Astrocyte (in vitro differentiated cells and primary cell): ENCODE measurements around the gene PYCARD.

Experiments used
- EZH2 ChIP-seq: IDR thresholded peaks from 2 replicates; pipeline ENCODE4 v1.6.1; 2012; ENCODE audit warnings: mild to moderate bottlenecking, low read length, inconsistent platforms; ENCODE audit not compliant: insufficient read depth
- TF ChIP-seq, protein P1 (sequence below): IDR thresholded peaks from 2 replicates; pipeline ENCODE4 v1.5.1; 2011; ENCODE audit warnings: low read depth, mild to moderate bottlenecking, inconsistent platforms, low read length, moderate library complexity; ENCODE audit not compliant: insufficient read depth

DNA sequence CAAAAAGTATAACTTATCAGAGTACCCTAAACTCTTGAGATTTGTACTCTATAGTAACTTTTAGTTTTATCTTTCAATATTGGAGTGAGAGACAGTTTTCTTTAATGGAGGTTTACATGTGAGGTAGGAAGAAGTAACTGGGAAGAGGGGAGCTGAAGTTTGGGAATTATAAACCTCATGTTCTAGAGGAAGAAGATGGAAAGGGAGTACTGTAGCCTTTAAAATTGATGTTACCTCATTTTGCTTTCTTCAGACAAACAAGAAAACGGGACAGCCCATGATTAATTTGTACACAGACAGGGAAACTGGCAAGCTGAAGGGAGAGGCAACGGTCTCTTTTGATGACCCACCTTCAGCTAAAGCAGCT is 13.2 kb downstream of the PYCARD start:
- TF ChIP-seq, protein P1, sequence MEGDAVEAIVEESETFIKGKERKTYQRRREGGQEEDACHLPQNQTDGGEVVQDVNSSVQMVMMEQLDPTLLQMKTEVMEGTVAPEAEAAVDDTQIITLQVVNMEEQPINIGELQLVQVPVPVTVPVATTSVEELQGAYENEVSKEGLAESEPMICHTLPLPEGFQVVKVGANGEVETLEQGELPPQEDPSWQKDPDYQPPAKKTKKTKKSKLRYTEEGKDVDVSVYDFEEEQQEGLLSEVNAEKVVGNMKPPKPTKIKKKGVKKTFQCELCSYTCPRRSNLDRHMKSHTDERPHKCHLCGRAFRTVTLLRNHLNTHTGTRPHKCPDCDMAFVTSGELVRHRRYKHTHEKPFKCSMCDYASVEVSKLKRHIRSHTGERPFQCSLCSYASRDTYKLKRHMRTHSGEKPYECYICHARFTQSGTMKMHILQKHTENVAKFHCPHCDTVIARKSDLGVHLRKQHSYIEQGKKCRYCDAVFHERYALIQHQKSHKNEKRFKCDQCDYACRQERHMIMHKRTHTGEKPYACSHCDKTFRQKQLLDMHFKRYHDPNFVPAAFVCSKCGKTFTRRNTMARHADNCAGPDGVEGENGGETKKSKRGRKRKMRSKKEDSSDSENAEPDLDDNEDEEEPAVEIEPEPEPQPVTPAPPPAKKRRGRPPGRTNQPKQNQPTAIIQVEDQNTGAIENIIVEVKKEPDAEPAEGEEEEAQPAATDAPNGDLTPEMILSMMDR, result no peak
- TF ChIP-seq EZH2, result no peak
